ENCODE measurements around the gene ITFG2. TPM values are rescaled to one million over a fixed set of nuclear protein-coding genes. Genes with fewer than 3 reads are reported as not detected.

The ITFG2 gene
- total RNA-seq, 1 experiment from 2014 or later: 23.9 TPM

DNA sequence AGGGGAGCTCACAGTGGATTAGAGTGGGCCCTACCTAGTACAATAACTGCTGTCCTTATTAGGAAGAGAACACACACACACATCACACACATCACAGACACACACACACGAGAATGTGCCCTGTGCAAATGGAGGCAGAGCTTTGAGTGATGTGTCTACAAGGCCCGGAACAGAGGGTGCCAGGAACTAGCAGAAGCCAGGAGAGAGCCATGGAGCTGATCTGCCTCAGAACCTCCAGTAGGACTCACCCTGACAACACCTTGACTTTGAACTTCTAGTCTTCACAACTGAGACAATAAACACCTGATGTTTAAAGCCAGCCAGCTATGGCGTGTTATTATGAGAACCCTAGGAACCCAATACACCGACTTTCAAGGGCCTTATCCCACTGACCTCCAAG is 47.4 kb upstream of the ITFG2 start:
- POLR2A ChIA-PET: no interaction called here
- Mint-ChIP-seq H3K4me1 (peaks cover 9% of the 10 kb centered on the region), H3K9me3 (no peaks in the 10 kb centered on the region), H3K4me3 (no peak overlapping the region), H3K27ac (no peak overlapping the region), H3K36me3 (no peaks in the 10 kb centered on the region), H3K27me3 (ENCODE audit: low read depth) (no peaks in the 10 kb centered on the region)
- ATAC-seq (no peak), DNase-seq (ENCODE audit: low spot score) (no peak)
- CTCF ChIA-PET: interaction anchor here (0.6 to 2.3 kb wide), 7 partner anchors 12 to 269 kb away, joined by 3 to 8 read pairs (median 4); no protein-coding TSS in a partner anchor
- TF ChIP-seq MXD4 (CRISPR knock-in tag; IDR thresholded peaks at IDR 0.05; ENCODE audit: borderline replicate concordance) (no peak), JUN (CRISPR knock-in tag; IDR thresholded peaks at IDR 0.05) (no peak), NFYB (CRISPR knock-in tag; conservative IDR thresholded peaks at IDR 0.05; ENCODE audit: low read depth) (no peak), IRF2 (CRISPR knock-in tag; IDR thresholded peaks at IDR 0.05; ENCODE audit: borderline replicate concordance, low read depth) (no peak), SOX15 (CRISPR knock-in tag; IDR thresholded peaks at IDR 0.05) (no peak), ZNF423 (CRISPR knock-in tag; IDR thresholded peaks at IDR 0.05) (no peak), ZNF232 (CRISPR knock-in tag; IDR thresholded peaks at IDR 0.05) (no peak), SMAD3 (CRISPR knock-in tag; IDR thresholded peaks at IDR 0.05; ENCODE audit: borderline replicate concordance) (no peak), ZNF671 (CRISPR knock-in tag; IDR thresholded peaks at IDR 0.05) (no peak)
- TF ChIP-seq, protein P1, sequence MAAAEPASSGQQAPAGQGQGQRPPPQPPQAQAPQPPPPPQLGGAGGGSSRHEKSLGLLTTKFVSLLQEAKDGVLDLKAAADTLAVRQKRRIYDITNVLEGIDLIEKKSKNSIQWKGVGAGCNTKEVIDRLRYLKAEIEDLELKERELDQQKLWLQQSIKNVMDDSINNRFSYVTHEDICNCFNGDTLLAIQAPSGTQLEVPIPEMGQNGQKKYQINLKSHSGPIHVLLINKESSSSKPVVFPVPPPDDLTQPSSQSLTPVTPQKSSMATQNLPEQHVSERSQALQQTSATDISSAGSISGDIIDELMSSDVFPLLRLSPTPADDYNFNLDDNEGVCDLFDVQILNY (CRISPR knock-in tag; IDR thresholded peaks at IDR 0.05): no peak

DNA sequence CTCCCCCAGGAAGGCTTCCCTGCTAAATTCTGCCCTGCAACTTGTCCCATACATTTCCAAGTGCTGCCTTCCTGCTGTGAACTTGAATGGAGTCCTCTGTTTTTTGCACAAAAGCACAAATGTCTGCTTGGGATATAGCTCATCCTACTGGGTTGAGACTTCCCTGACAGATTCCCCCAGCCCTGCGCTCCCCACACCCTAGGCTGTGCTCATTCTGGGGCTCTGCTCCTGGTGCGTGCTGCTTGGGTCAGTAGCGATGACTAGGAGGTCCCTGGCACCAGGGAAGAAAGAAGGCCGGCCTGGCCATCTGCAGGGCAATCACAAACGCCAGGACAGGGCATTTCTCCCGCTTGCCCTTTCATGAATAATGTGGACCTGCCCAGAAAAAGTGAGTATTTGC is 46.9 kb upstream of the ITFG2 start:
- peak; percentile 52 for ATAC-seq
- ChIA-PET CTCF (interaction anchor here (1.1 to 2.3 kb wide), 5 partner anchors 13 to 269 kb away, joined by 3 to 8 read pairs (median 8); no protein-coding TSS in a partner anchor), POLR2A (no interaction called here)
- no peak overlapping the region for H3K4me3 Mint-ChIP-seq
- peaks cover 9% of the 10 kb centered on the region for H3K4me1 Mint-ChIP-seq
- TF ChIP-seq, protein P2, sequence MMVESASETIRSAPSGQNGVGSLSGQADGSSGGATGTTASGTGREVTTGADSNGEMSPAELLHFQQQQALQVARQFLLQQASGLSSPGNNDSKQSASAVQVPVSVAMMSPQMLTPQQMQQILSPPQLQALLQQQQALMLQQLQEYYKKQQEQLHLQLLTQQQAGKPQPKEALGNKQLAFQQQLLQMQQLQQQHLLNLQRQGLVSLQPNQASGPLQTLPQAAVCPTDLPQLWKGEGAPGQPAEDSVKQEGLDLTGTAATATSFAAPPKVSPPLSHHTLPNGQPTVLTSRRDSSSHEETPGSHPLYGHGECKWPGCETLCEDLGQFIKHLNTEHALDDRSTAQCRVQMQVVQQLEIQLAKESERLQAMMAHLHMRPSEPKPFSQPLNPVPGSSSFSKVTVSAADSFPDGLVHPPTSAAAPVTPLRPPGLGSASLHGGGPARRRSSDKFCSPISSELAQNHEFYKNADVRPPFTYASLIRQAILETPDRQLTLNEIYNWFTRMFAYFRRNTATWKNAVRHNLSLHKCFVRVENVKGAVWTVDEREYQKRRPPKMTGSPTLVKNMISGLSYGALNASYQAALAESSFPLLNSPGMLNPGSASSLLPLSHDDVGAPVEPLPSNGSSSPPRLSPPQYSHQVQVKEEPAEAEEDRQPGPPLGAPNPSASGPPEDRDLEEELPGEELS (CRISPR knock-in tag; IDR thresholded peaks at IDR 0.05): no peak
- TF ChIP-seq SP1 (CRISPR knock-in tag; conservative IDR thresholded peaks at IDR 0.05) (no peak), HMGA2 (CRISPR knock-in tag; IDR thresholded peaks at IDR 0.05) (no peak), ELF4 (CRISPR knock-in tag; IDR thresholded peaks at IDR 0.05; ENCODE audit: low read depth) (no peak), PRRX2 (CRISPR knock-in tag; IDR thresholded peaks at IDR 0.05) (no peak), FOXK1 (CRISPR knock-in tag; IDR thresholded peaks at IDR 0.05) (no peak)
- TF ChIP-seq, protein P3, sequence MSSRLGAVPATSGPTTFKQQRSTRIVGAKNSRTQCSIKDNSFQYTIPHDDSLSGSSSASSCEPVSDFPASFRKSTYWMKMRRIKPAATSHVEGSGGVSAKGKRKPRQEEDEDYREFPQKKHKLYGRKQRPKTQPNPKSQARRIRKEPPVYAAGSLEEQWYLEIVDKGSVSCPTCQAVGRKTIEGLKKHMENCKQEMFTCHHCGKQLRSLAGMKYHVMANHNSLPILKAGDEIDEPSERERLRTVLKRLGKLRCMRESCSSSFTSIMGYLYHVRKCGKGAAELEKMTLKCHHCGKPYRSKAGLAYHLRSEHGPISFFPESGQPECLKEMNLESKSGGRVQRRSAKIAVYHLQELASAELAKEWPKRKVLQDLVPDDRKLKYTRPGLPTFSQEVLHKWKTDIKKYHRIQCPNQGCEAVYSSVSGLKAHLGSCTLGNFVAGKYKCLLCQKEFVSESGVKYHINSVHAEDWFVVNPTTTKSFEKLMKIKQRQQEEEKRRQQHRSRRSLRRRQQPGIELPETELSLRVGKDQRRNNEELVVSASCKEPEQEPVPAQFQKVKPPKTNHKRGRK (CRISPR knock-in tag; IDR thresholded peaks at IDR 0.05; ENCODE audit: borderline replicate concordance): no peak
- H3K27me3 Mint-ChIP-seq (ENCODE audit: low read depth): peaks cover 2% of the 10 kb centered on the region; the same call in 1 of the 2 replicates
- no peak for DNase-seq (ENCODE audit: low spot score)
- H3K27ac Mint-ChIP-seq: no peak overlapping the region; the same call in 1 of the 2 replicates
- H3K9me3 Mint-ChIP-seq: peaks cover 4% of the 10 kb centered on the region
- peaks cover 2% of the 10 kb centered on the region; the same call in 1 of the 2 replicates for H3K36me3 Mint-ChIP-seq

DNA sequence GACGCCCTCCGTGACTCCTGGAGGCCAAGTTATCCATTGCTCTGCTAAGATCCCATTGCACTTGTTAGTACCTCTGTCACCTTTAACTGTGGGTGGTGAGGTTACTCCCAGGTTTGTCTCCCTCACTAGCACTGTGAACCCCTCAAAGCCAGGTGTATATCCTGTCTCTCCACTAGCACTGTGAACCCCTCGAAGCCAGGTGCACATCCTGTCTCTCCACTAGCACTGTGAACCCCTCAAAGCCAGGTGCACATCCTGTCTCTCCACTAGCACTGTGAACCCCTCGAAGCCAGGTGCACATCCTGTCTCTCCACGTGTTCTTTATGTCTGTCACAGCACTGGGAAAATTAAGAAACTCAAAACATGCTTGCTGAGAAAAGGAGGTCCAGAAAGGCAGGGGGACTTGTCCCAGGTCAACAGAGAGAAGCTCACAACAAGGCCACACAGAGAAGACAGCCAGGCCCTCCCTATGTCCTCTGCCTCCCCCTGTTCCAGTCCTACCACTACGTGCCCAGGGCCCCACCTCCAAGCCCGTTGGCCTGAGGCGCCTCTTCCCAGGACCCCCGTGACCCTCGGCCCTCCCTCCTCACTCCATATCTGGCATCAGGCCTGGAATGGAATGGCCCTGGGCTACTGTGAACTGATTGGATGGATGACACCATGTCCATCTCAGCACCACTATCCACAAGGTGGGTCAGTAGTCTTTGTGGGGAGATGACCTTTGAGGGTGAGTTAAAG is 44.1 kb upstream of the ITFG2 start:
- TF ChIP-seq, protein P4, sequence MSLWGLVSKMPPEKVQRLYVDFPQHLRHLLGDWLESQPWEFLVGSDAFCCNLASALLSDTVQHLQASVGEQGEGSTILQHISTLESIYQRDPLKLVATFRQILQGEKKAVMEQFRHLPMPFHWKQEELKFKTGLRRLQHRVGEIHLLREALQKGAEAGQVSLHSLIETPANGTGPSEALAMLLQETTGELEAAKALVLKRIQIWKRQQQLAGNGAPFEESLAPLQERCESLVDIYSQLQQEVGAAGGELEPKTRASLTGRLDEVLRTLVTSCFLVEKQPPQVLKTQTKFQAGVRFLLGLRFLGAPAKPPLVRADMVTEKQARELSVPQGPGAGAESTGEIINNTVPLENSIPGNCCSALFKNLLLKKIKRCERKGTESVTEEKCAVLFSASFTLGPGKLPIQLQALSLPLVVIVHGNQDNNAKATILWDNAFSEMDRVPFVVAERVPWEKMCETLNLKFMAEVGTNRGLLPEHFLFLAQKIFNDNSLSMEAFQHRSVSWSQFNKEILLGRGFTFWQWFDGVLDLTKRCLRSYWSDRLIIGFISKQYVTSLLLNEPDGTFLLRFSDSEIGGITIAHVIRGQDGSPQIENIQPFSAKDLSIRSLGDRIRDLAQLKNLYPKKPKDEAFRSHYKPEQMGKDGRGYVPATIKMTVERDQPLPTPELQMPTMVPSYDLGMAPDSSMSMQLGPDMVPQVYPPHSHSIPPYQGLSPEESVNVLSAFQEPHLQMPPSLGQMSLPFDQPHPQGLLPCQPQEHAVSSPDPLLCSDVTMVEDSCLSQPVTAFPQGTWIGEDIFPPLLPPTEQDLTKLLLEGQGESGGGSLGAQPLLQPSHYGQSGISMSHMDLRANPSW (CRISPR knock-in tag; conservative IDR thresholded peaks at IDR 0.05; ENCODE audit: low read depth): no peak
- TF ChIP-seq ZNF121 (CRISPR knock-in tag; IDR thresholded peaks at IDR 0.05): no peak
- TF ChIP-seq, protein P5, sequence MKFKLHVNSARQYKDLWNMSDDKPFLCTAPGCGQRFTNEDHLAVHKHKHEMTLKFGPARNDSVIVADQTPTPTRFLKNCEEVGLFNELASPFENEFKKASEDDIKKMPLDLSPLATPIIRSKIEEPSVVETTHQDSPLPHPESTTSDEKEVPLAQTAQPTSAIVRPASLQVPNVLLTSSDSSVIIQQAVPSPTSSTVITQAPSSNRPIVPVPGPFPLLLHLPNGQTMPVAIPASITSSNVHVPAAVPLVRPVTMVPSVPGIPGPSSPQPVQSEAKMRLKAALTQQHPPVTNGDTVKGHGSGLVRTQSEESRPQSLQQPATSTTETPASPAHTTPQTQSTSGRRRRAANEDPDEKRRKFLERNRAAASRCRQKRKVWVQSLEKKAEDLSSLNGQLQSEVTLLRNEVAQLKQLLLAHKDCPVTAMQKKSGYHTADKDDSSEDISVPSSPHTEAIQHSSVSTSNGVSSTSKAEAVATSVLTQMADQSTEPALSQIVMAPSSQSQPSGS (CRISPR knock-in tag; IDR thresholded peaks at IDR 0.05; ENCODE audit: borderline replicate concordance, low read depth): no peak
- TF ChIP-seq ZNF219 (CRISPR knock-in tag; IDR thresholded peaks at IDR 0.05; ENCODE audit: borderline replicate concordance): no peak
- TF ChIP-seq OVOL2 (CRISPR knock-in tag; IDR thresholded peaks at IDR 0.05; ENCODE audit: borderline replicate concordance): no peak
- Mint-ChIP-seq H3K27ac (no peak overlapping the region), H3K27me3 (ENCODE audit: low read depth) (peaks cover 2% of the 10 kb centered on the region; the same call in 1 of the 2 replicates), H3K36me3 (peaks cover 2% of the 10 kb centered on the region; the same call in 1 of the 2 replicates), H3K9me3 (peaks cover 5% of the 10 kb centered on the region), H3K4me3 (no peak overlapping the region), H3K4me1 (peaks cover 12% of the 10 kb centered on the region)
- CTCF ChIA-PET: interaction anchor here (0.9 to 1.6 kb wide), 2 partner anchors 16 to 85 kb away, joined by 3 to 5 read pairs; no protein-coding TSS in a partner anchor
- ATAC-seq (no peak), DNase-seq (ENCODE audit: low spot score) (no peak)
- POLR2A ChIA-PET: no interaction called here

All from WTC11 (cell line).